ENCODE results near the gene SPTSSB.

DNA sequence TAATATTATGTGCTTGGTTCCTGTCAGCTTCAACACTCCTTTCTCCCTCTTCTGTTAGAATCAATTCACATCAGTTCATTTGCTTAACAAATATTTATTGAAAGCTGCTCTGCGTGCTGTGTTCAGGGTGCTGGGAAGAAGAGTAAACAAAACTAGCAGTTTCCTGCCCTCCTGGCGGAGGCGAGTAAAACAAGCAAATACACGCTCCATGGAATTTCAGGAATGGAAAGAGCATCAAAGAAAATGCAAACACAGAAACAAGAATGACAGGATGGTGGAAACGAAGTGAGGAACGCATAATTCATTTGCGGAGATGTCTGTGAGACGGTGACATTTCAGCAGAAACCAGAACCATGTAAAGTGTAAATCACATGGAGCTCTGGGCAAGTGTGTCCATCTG lies 49.4 kb upstream of the SPTSSB start:
- TF ChIP-seq, protein P1, sequence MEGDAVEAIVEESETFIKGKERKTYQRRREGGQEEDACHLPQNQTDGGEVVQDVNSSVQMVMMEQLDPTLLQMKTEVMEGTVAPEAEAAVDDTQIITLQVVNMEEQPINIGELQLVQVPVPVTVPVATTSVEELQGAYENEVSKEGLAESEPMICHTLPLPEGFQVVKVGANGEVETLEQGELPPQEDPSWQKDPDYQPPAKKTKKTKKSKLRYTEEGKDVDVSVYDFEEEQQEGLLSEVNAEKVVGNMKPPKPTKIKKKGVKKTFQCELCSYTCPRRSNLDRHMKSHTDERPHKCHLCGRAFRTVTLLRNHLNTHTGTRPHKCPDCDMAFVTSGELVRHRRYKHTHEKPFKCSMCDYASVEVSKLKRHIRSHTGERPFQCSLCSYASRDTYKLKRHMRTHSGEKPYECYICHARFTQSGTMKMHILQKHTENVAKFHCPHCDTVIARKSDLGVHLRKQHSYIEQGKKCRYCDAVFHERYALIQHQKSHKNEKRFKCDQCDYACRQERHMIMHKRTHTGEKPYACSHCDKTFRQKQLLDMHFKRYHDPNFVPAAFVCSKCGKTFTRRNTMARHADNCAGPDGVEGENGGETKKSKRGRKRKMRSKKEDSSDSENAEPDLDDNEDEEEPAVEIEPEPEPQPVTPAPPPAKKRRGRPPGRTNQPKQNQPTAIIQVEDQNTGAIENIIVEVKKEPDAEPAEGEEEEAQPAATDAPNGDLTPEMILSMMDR (IDR thresholded peaks at IDR 0.05; ENCODE audit: poor library complexity): no peak
- TF ChIP-seq EZH2 (IDR thresholded peaks at IDR 0.05; ENCODE audit: borderline replicate concordance): no peak

Data from hepatocyte (in vitro differentiated cells).